ENCODE data around the gene PEX14. TPM values are rescaled to one million over a fixed set of nuclear protein-coding genes. Genes with fewer than 3 reads are reported as not detected.

Gene PEX14
- polyA plus RNA-seq, 3 donors, result 2.2 to 8.8 (median 2.7) TPM

DNA sequence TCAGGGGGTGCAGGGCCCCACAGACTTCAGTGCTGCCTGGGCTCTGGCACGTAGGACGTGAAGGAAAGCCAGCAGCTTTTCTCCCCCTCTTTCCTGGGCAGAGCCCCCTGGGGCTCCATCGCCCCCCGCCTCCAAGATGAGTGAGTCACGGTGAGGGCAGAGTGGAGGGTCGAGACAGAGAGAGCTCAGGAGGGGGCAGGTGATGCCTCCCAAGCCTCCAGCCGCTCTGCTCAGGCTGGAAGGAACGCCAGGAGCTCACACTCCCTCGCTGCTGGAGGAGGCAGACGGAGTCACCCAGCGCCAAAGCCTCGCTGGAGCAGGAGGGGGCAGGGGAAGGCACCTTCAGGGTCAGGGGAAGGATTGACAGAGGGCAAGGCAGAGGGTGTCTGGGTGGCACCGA is 202.2 kb downstream of the PEX14 start:
- no peak for DNase-seq
- intact Hi-C loops (cut with micrococcal nuclease), result no loop called here
- H2AFZ ChIP-seq (ENCODE audit: insufficient read depth, low read depth, low read length, poor library complexity, severe bottlenecking), result no peak overlapping the region
- no peaks in the 10 kb centered on the region for H3K4me1 ChIP-seq (ENCODE audit: control insufficient read depth in 1 of 2, insufficient read depth in 2 of 2, low read length in 2 of 2)
- no peak overlapping the region for H3K9ac ChIP-seq (ENCODE audit: insufficient read depth, low read length, poor library complexity, severe bottlenecking)
- Mint-ChIP-seq H3K4me1 (no peaks in the 10 kb centered on the region), H3K9me3 (no peaks in the 10 kb centered on the region), H3K27ac (no peak overlapping the region), H3K36me3 (no peaks in the 10 kb centered on the region), H3K4me3 (no peak overlapping the region), H3K27me3 (ENCODE audit: low read depth in 3 of 3) (peaks cover 0 to 3% (median 2%) of the 10 kb centered on the region in 3 donors)
- H3K27me3 ChIP-seq (ENCODE audit: control insufficient read depth in 2 of 2, insufficient read depth in 2 of 2, low read length in 2 of 2), result no peaks in the 10 kb centered on the region
- H3K9me3 ChIP-seq (replicated peaks in 1 of 2; ENCODE audit: control insufficient read depth in 1 of 2, insufficient read depth in 1 of 2, low read length in 2 of 2), result no peaks in the 10 kb centered on the region
- no peak overlapping the region for H3K4me3 ChIP-seq (replicated peaks in 1 of 3; ENCODE audit: low read depth in 2 of 3, low read length in 3 of 3)
- H3K27ac ChIP-seq (ENCODE audit: low read depth in 1 of 2, low read length in 2 of 2), result no peak overlapping the region
- WGBS (ENCODE audit: insufficient coverage), result 85% methylated on average over 13 of the region's 13 CpGs
- no peak for TF ChIP-seq CTCF (IDR thresholded peaks at IDR 0.05)
- peaks cover 3% of the 10 kb centered on the region for H4K20me1 ChIP-seq (ENCODE audit: insufficient read depth, low read length)
- H3K4me2 ChIP-seq (replicated peaks; ENCODE audit: extremely low read depth, low read length, poor library complexity, severe bottlenecking), result no peak overlapping the region
- H3K36me3 ChIP-seq (replicated peaks in 1 of 2; ENCODE audit: control insufficient read depth in 1 of 2, insufficient read depth in 2 of 2, low read length in 2 of 2), result no peaks in the 10 kb centered on the region
- H3K79me2 ChIP-seq (ENCODE audit: insufficient read depth, low read length), result no peaks in the 10 kb centered on the region

GRCh38 chr1:10677491-10678391 is 203.0 kb downstream of the PEX14 start:
- no peaks in the 10 kb centered on the region for H3K79me2 ChIP-seq (ENCODE audit: insufficient read depth, low read length)
- Mint-ChIP-seq H3K4me1 (peaks cover 3% of the 10 kb centered on the region), H3K4me3 (no peak overlapping the region), H3K27me3 (ENCODE audit: low read depth in 3 of 3) (peaks cover 0 to 5% (median 3%) of the 10 kb centered on the region in 3 donors), H3K36me3 (no peaks in the 10 kb centered on the region), H3K9me3 (no peaks in the 10 kb centered on the region), H3K27ac (no peak overlapping the region)
- H2AFZ ChIP-seq (ENCODE audit: insufficient read depth, low read depth, low read length, poor library complexity, severe bottlenecking), result no peak overlapping the region
- no peak for TF ChIP-seq CTCF (IDR thresholded peaks at IDR 0.05)
- no peak overlapping the region for H3K27ac ChIP-seq (ENCODE audit: low read depth in 1 of 2, low read length in 2 of 2)
- no peak overlapping the region for H3K4me2 ChIP-seq (replicated peaks; ENCODE audit: extremely low read depth, low read length, poor library complexity, severe bottlenecking)
- DNase-seq, result no peak
- intact Hi-C loops (cut with micrococcal nuclease), result no loop called here
- H3K4me1 ChIP-seq (ENCODE audit: control insufficient read depth in 1 of 2, insufficient read depth in 2 of 2, low read length in 2 of 2), result no peaks in the 10 kb centered on the region
- H3K9ac ChIP-seq (ENCODE audit: insufficient read depth, low read length, poor library complexity, severe bottlenecking), result no peak overlapping the region
- no peaks in the 10 kb centered on the region for H3K36me3 ChIP-seq (replicated peaks in 1 of 2; ENCODE audit: control insufficient read depth in 1 of 2, insufficient read depth in 2 of 2, low read length in 2 of 2)
- WGBS (ENCODE audit: insufficient coverage), result 94% methylated on average over 22 of the region's 27 CpGs
- no peaks in the 10 kb centered on the region for H3K27me3 ChIP-seq (ENCODE audit: control insufficient read depth in 2 of 2, insufficient read depth in 2 of 2, low read length in 2 of 2)
- H4K20me1 ChIP-seq (ENCODE audit: insufficient read depth, low read length), result peaks cover 3% of the 10 kb centered on the region
- H3K9me3 ChIP-seq (replicated peaks in 1 of 2; ENCODE audit: control insufficient read depth in 1 of 2, insufficient read depth in 1 of 2, low read length in 2 of 2), result no peaks in the 10 kb centered on the region
- no peak overlapping the region for H3K4me3 ChIP-seq (replicated peaks in 1 of 3; ENCODE audit: low read depth in 2 of 3, low read length in 3 of 3)

Measured in CD14-positive monocyte (primary cell).